K562 (cell line): ENCODE data around the gene GEMIN5. TPM values are rescaled to one million over a fixed set of nuclear protein-coding genes. Genes with fewer than 3 reads are reported as not detected.

Source experiments
- ELK1 ChIP-seq: sonication (generic); formaldehyde crosslinking; IDR thresholded peaks from 2 replicates; pipeline ENCODE4 v1.8.1; 2022; ENCODE audit warnings: missing genetic modification reagents
- KDM1A ChIP-seq, 2 experiments: fragments of 450-650 bp; IDR thresholded peaks; 2 replicates each; pipeline ENCODE4 v1.6.1; 2016; ENCODE audit warnings: mild to moderate bottlenecking in 2 of 2
- MIER1 ChIP-seq: fragments of 450-650 bp; IDR thresholded peaks from 2 replicates; pipeline ENCODE4 v1.6.1; 2016; ENCODE audit warnings: antibody characterized with exemption, mild to moderate bottlenecking, low read depth
- MTA3 ChIP-seq: fragments of 450-650 bp; formaldehyde crosslinking; IDR thresholded peaks from 2 replicates; pipeline ENCODE4 v1.6.1; 2017; ENCODE audit warnings: mild to moderate bottlenecking, borderline replicate concordance
- NR1H2 ChIP-seq: sonication (generic); formaldehyde crosslinking; IDR thresholded peaks from 2 replicates; pipeline ENCODE4 v1.4.0; 2020; ENCODE audit warnings: mild to moderate bottlenecking, missing genetic modification reagents
- NR2F6 ChIP-seq: fragments of 450-650 bp; formaldehyde crosslinking; IDR thresholded peaks from 2 replicates; pipeline ENCODE4 v1.4.0; 2020; ENCODE audit warnings: mild to moderate bottlenecking
- POLR2AphosphoS2 ChIP-seq: IDR thresholded peaks from 2 replicates; pipeline ENCODE4 v1.6.1; 2012; ENCODE audit warnings: low read length, improper control_type of control experiment
- RAD21 ChIP-seq, 2 experiments: fragments of 250-450 bp in 1 of 2; fragments of 450-650 bp in 1 of 2; sonication (Bioruptor Pico) in 1 of 2; formaldehyde crosslinking in 1 of 2; IDR thresholded peaks in 1 of 2; conservative IDR thresholded peaks in 1 of 2; 2 replicates each; pipeline versions ENCODE4 v1.4.0 to v1.8.0; 2020 to 2022; ENCODE audit warnings: mild to moderate bottlenecking in 2 of 2, moderate library complexity in 1 of 2
- SMARCA4 ChIP-seq: fragments of 450-650 bp; IDR thresholded peaks from 2 replicates; pipeline ENCODE4 v1.6.1; 2016
- SRSF3 ChIP-seq: fragments of 200-400 bp; formaldehyde crosslinking; IDR thresholded peaks from 2 replicates; pipeline ENCODE4 v1.6.1; 2016; ENCODE audit warnings: mild to moderate bottlenecking, low read length, moderate library complexity; ENCODE audit not compliant: insufficient read depth
- TRIM24 ChIP-seq, 2 experiments: fragments of 450-650 bp; IDR thresholded peaks; 2 replicates each; pipeline ENCODE4 v1.6.1; 2016
- ZNF589 ChIP-seq: fragments of 200-800 bp; sonication (Bioruptor generic); IDR thresholded peaks from 2 replicates; pipeline ENCODE4 v1.6.1; 2016; ENCODE audit warnings: low read depth, missing genetic modification characterization, missing compliant biosample characterization
- ZZZ3 ChIP-seq: fragments of 450-650 bp; IDR thresholded peaks from 2 replicates; pipeline ENCODE4 v1.6.1; 2016; ENCODE audit warnings: antibody characterized with exemption, mild to moderate bottlenecking, moderate library complexity
- polyA plus RNA-seq, 8 experiments: library from polyadenylated mRNA; depleted of rRNA in 4 of 8; stranded (reverse) in 5 of 8; unstranded in 3 of 8; fragments of >200 nt; fragmentation: Nextera tagmentation in 2 of 8; fragmentation: Illumina TruSeq in 1 of 8; extraction: Ambion mirVana in 2 of 8; extraction: Trizol in 1 of 8; gene quantifications; 2 replicates each; pipeline versions ENCODE4 v1.2.1 to v1.2.3, GENCODE V29; 2011 to 2014; ENCODE audit warnings: inconsistent platforms in 1 of 8, missing spikeins in 1 of 8
- total RNA-seq, 7 experiments: library from RNA; depleted of rRNA in 6 of 7; stranded (reverse); fragments of >200 nt in 6 of 7; fragmentation: Illumina TruSeq in 2 of 7; extraction: Trizol in 2 of 7; gene quantifications; 2 replicates each; pipeline versions ENCODE4 v1.2.1 to v1.2.3, GENCODE V29; 2011 to 2021; ENCODE audit warnings: low replicate concordance in 1 of 7
- TF ChIP-seq, protein P1 (sequence below): fragments of 450-650 bp; IDR thresholded peaks from 2 replicates; pipeline ENCODE4 v1.7.1; 2018; ENCODE audit warnings: mild to moderate bottlenecking, low read depth; ENCODE audit not compliant: partially characterized antibody
- TF ChIP-seq, protein P2 (sequence below): sonication (generic); formaldehyde crosslinking; IDR thresholded peaks from 2 replicates; pipeline ENCODE4 v1.8.1; 2023; ENCODE audit warnings: mild to moderate bottlenecking, missing genetic modification reagents
- TF ChIP-seq, protein P3 (sequence below): sonication (generic); formaldehyde crosslinking; IDR thresholded peaks from 2 replicates; pipeline ENCODE4 v1.8.0; 2022; ENCODE audit warnings: mild to moderate bottlenecking, missing genetic modification reagents, borderline replicate concordance
- TF ChIP-seq, protein P4 (sequence below): fragments of 200-800 bp; sonication (Bioruptor generic); IDR thresholded peaks from 2 replicates; pipeline ENCODE4 v1.6.1; 2017; ENCODE audit warnings: missing genetic modification characterization, missing compliant biosample characterization

GEMIN5 gene
- total and polyA plus RNA-seq, 9 of the 15 experiments (the other 6 are each of a cell fraction or from before 2014, with no cell fraction given) = 10.3 to 48.2 (median 34.7) TPM

- TF ChIP-seq NR2F6 (CRISPR knock-in tag) = no peak
- TF ChIP-seq, protein P1, sequence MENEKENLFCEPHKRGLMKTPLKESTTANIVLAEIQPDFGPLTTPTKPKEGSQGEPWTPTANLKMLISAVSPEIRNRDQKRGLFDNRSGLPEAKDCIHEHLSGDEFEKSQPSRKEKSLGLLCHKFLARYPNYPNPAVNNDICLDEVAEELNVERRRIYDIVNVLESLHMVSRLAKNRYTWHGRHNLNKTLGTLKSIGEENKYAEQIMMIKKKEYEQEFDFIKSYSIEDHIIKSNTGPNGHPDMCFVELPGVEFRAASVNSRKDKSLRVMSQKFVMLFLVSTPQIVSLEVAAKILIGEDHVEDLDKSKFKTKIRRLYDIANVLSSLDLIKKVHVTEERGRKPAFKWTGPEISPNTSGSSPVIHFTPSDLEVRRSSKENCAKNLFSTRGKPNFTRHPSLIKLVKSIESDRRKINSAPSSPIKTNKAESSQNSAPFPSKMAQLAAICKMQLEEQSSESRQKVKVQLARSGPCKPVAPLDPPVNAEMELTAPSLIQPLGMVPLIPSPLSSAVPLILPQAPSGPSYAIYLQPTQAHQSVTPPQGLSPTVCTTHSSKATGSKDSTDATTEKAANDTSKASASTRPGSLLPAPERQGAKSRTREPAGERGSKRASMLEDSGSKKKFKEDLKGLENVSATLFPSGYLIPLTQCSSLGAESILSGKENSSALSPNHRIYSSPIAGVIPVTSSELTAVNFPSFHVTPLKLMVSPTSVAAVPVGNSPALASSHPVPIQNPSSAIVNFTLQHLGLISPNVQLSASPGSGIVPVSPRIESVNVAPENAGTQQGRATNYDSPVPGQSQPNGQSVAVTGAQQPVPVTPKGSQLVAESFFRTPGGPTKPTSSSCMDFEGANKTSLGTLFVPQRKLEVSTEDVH = no peak
- TF ChIP-seq SMARCA4 = peak; percentile 95
- no peak for TF ChIP-seq POLR2AphosphoS2
- peak; percentile 76 for TF ChIP-seq ZNF589
- TF ChIP-seq, protein P2, sequence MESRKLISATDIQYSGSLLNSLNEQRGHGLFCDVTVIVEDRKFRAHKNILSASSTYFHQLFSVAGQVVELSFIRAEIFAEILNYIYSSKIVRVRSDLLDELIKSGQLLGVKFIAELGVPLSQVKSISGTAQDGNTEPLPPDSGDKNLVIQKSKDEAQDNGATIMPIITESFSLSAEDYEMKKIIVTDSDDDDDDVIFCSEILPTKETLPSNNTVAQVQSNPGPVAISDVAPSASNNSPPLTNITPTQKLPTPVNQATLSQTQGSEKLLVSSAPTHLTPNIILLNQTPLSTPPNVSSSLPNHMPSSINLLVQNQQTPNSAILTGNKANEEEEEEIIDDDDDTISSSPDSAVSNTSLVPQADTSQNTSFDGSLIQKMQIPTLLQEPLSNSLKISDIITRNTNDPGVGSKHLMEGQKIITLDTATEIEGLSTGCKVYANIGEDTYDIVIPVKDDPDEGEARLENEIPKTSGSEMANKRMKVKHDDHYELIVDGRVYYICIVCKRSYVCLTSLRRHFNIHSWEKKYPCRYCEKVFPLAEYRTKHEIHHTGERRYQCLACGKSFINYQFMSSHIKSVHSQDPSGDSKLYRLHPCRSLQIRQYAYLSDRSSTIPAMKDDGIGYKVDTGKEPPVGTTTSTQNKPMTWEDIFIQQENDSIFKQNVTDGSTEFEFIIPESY (CRISPR knock-in tag) = peak; percentile 57; the same call in 1 of the 2 replicates
- TF ChIP-seq NR1H2 = no peak
- TF ChIP-seq MIER1 = no peak
- no peak for TF ChIP-seq ZZZ3
- peak; percentile 82 to 88 for TF ChIP-seq KDM1A (IDR thresholded peaks at IDR 0.05)
- TF ChIP-seq ELK1 (CRISPR knock-in tag) = no peak
- peak; percentile 18 to 36; a peak in 2 of 4 replicates for TF ChIP-seq RAD21 (CRISPR knock-in tag; conservative IDR thresholded peaks at IDR 0.05 in 1 of 2, IDR thresholded peaks at IDR 0.05 in 1 of 2)
- TF ChIP-seq, protein P3, sequence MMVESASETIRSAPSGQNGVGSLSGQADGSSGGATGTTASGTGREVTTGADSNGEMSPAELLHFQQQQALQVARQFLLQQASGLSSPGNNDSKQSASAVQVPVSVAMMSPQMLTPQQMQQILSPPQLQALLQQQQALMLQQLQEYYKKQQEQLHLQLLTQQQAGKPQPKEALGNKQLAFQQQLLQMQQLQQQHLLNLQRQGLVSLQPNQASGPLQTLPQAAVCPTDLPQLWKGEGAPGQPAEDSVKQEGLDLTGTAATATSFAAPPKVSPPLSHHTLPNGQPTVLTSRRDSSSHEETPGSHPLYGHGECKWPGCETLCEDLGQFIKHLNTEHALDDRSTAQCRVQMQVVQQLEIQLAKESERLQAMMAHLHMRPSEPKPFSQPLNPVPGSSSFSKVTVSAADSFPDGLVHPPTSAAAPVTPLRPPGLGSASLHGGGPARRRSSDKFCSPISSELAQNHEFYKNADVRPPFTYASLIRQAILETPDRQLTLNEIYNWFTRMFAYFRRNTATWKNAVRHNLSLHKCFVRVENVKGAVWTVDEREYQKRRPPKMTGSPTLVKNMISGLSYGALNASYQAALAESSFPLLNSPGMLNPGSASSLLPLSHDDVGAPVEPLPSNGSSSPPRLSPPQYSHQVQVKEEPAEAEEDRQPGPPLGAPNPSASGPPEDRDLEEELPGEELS (CRISPR knock-in tag) = 0 out of 2 replicates have a peak, but pooled peaks have one; percentile 40
- TF ChIP-seq, protein P4, sequence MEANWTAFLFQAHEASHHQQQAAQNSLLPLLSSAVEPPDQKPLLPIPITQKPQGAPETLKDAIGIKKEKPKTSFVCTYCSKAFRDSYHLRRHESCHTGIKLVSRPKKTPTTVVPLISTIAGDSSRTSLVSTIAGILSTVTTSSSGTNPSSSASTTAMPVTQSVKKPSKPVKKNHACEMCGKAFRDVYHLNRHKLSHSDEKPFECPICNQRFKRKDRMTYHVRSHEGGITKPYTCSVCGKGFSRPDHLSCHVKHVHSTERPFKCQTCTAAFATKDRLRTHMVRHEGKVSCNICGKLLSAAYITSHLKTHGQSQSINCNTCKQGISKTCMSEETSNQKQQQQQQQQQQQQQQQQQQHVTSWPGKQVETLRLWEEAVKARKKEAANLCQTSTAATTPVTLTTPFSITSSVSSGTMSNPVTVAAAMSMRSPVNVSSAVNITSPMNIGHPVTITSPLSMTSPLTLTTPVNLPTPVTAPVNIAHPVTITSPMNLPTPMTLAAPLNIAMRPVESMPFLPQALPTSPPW (CRISPR knock-in tag) = peak; percentile 69
- no peak for TF ChIP-seq SRSF3
- TF ChIP-seq TRIM24 (IDR thresholded peaks at IDR 0.05) = peak; percentile 74 to 76; a peak in 3 of 4 replicates
- TF ChIP-seq MTA3 = peak; percentile 55
Observed at GRCh38 chr5:154840435-154841272, 97.4 kb downstream of the GEMIN5 start (continued).
